GM19025 (cell line): ENCODE data around the gene PKNOX2.

Experiments
- ATAC-seq: cut with Tn5 transposase; IDR thresholded peaks from one replicate; pipeline ENCODE4 v1.9.1; 2021; ENCODE audit warnings: mild to moderate bottlenecking, low read depth, moderate library complexity; ENCODE audit not compliant: unreplicated experiment

The PKNOX2 gene

DNA sequence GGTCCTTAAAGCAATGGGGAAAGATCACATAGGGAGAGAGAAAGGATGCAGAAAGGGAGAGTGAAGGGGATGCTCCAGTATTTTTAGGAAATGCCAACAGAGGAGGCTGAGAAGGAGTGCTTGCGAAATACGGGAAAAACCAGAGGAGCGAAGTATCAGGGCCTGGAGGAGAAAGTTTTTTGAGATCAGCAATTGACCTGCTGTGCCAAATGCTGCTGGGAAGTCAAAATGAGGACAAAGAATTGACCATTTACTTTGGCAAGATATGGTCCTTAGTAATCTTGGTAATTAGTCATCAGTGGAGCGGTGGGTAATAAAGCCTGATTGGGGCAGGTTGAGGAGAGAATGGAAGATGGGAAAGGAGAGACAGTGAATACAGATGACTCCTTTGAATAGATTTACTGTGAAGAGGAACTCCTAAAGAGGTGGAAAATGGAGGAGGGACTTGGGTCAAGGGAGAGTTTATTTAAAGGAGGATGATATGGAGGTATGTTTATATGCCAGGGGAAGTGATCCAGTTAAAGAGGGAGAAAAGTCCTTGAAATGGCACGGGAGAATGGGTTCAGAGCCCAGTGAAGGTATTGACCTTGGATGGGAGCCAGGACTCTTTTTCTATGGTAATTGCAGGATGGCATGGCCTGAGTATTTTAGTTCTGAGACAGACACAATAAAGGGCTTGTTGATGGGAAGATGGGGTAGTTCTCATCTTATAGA is 111.5 kb downstream of the PKNOX2 start:
- ATAC-seq: no peak

DNA sequence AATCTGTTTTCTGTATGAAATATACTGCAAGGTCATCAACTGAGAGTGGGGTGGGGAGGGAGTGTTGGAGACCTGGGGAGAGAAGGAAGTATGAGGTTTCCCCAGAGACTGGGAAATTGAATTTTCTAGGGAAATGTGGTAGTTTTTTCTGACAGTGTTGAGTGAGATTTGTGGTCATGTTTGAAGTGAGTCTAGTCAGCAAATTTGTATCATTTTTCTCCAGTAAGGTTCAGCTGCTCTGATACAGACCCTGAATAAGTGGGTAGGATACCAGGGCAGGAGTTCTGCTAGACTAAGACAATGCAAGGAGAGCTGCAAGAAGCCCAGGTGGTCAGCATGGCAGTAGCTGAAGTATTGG is 112.0 kb downstream of the PKNOX2 start:
- ATAC-seq: no peak

DNA sequence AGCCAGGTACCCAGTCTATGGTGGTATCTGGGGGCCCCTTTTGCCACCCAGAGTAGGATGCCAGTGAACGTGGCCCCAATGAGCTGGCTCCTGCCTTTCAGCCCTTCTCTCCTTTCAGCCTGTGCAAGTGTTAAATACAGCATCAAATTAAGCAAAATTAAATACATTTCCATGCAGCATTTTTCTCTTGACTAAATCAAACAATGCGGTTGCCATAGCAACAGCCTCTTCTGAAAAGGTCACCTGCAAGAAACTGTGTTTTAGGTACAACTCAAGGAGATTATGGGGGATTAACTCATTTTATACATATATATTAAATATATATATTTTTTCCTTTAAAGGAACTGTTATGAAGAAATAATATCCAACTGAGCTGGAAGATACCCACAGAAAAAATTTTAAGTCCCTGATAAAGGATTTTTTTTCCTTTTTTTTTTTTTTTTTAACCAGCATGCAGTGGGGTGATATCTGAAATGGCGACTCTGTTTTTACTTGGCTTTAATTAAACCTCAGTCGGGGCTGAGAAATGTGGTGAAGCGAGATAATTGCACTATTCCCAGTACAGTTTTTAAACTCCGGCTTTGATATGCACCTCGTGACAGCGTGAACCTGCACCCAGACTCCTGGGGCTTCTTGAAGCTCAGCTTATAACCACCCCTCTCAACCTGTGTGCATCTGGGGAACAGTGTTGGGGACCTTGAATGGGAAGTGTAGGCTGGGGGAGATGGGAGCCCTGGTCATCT is 115.3 kb downstream of the PKNOX2 start:
- no peak for ATAC-seq

DNA sequence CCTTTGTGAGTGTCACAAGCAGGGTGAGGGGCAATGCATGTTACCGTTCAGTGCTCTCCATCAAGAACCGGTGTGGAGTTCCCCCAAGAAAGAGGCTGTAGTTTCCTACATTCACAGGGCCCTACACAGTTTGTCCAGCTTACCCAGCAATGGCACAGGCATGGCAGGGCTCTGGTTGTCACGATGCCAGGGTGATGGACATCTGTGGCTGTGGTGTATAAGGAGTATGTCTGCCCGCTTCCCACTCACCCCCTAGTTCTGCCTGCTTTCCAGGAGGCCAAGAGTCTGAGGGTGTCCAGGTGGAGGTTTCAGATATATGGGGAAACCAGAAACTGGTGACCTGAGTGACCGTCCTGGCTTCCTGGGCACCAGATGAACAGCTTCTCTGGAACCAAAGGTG is 116.1 kb downstream of the PKNOX2 start:
- ATAC-seq: no peak

DNA sequence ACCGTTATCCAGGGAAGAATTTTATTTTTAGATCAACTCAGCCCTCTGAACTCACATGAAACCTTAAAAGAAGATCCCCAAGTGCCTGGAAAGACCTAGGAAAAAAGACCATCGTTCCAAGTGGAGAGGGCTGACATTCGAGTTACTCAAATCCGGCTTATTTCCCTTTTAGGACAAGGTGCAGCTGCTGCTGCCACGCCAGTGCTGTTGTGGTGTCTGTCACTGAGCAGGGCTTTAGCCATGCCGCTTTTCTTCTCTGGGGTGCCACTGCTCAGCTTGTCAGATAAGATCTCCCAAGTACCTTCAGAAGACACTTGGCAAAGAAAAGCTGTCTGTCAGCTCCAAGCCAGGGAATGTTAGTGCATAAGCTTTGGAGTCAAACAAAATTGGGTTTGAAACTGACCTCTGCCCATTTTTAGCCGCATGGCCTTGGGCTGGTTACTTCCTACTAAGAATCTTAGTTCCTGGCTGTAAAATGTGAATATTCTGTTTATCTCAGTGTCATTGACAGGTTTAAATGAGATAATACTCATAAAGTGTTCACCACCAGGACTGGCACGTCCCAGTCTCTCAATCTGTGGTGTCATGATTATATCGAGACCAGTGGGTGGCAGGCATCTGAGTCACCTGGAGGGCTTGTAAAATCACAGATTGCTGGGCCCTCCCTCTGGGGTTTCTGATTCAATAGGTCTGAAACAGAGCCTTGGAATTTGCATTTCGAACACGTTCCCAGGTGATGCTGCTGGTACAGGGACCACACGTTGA is 117.5 kb downstream of the PKNOX2 start:
- ATAC-seq: no peak

DNA sequence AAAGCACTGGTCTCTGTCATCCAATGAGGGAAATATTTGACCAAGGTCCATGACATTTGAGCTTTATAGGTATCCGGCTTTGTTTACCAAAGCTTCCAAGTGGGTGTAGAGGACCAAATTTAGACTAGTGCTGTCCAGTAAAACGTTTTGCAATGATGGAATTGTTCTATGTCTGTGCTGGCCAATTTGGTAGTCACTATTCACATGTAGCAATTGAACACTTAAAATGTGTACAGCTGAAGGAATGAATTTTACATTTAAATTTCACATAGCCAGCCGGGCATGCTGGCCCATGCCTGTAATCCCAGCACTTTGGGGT is 118.0 kb downstream of the PKNOX2 start:
- no peak for ATAC-seq

DNA sequence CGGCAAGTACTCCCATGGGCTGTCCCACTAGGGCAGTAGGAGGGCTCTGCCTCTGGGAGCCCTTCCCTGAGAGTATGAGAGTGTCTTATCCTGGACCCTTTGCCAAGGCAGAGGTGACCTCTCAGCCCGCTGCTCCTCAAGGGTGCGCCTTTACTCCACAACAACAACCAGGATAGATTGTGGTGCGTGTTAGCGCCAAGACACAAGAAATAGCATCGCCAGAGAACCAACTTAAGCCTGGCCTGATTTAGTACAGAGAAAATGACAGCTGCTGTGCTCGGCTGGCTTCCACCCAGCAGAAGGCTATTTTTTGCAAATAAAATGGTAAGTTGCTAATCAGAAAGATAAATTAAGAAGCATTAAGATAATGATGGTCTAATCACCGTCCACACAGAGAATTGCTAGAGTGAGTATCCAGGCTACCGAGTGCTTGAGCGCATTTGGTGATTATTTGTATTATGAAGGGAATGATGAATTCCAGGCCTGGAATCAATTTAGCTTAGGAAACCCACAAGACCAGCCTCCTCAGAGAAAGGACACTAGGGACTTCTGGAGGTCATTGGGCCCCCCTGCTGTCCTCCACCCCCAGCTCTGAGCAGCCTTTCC is 119.8 kb downstream of the PKNOX2 start:
- no peak for ATAC-seq

DNA sequence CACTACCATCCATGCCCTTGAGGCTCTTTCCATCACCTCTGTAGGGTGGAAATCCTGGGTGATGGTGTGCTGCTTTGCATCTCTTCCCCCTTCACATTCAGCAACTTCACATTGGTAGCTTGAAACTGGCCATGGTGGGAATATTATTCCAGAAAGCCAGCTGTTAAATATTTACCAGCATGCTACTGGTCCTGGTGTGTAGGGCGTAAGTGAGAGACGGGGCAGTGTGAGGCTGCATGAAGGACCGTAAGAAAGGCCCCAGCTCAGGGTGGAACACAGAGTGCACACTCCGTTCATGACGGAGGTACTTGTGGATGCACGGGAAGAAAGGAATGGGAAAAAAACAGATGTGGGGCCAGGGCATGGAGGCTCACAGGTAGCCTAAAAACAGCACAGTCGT is 121.3 kb downstream of the PKNOX2 start:
- ATAC-seq: no peak

DNA sequence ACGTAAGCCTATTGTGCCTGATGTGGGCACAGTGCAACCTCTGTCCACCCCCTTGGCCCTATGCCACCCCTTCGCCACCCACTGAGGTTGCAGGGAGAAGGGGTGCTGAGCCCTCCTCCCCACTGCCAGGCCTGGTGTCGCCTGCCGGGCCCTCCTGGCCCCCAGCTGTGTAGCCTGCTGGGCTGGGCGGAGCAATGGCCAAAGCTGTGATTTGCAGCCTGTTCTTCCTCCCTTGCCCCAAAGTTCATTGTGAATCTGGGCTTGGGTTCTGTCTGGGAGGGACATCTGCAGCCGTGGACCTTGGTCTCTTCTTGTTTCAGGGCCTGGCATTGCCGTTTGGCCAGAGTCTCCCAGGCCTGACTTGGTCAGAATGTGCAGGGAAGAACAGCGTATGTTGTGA is 121.9 kb downstream of the PKNOX2 start:
- ATAC-seq: no peak

DNA sequence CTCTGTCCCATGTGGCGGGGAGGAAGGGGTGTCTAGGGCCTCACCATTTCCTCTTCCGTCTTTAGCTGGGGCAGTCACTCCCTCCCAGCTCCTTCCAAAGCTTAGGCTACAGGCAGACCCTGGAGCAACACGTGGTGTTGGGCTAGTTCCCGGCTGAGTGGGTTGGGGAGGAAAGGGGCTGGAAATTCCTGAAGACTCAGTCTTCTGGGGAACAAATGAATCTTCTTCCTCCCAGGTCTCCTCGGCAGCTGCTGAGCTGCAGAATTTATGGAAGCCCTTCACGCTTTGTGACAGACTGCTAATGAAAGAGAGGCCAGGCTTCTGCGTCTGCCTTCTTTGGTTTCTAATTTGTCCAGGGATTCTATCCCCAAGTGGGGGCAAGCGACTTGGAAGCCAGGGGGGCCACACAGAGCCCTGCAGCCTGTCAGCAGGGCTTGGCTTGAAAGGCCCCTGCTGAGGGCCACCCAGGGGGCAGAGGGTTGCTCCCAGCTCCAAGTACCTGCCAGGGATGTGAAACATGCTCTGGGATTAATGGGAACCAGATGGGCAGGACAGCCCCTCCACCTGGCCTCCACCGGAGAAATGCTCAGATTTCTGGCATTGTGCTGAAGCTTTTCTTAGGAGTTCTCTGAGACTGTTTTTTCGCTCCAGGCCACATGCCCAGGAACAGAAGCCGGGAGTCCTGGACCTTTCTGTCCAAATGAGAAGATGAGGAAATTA is 123.1 kb downstream of the PKNOX2 start:
- no peak for ATAC-seq

DNA sequence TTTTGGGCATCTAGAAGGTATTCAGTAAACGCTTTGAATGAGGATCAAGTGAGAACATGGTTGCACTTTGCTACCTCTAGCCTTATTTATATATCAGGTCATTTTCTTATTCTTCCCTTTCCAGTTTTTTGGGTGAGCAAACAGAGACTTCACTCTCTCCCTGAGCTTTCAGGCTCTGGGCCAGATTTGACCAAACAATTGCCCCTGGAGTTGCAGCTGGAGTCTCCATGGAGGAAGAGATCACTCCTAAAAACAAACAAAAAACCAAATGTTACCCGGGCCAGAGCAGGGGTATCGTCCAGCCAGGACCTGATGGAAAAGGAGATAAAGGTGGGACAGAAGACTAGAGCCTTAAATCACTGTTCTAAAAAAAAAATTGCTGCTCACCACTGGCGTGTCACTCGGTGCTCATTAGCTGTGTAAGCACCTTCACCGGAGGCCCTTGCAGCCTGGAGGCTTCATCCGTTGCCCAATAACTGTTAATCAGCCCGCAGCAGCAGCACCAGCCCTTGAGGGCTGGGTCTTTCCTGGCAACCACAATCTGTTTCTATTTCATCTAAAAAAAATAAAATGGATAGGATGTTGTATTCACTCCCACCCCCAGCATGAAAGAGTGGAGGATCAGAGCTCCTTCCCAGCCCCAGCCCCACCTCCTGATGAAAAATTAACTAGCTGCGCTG is 125.0 kb downstream of the PKNOX2 start:
- no peak for ATAC-seq

DNA sequence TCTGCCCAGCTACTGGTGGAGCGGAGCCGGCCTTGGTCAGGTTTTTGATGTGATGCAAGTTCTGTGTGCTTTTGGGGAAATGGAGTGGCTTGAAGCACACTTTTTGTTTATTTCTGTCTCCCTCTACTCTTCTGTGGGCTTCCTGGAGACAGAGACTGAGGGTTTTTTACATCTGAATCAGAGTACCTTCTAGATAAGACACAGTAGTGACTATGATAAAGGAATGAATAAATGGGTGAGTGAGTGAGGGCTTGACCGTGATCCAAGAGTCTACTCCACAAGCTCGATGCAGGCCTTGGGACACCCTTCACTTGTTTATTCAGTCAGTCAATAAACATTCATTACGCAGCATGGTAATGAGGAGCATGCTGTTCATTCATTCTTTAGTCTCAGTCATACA is 125.7 kb downstream of the PKNOX2 start:
- no peak for ATAC-seq

DNA sequence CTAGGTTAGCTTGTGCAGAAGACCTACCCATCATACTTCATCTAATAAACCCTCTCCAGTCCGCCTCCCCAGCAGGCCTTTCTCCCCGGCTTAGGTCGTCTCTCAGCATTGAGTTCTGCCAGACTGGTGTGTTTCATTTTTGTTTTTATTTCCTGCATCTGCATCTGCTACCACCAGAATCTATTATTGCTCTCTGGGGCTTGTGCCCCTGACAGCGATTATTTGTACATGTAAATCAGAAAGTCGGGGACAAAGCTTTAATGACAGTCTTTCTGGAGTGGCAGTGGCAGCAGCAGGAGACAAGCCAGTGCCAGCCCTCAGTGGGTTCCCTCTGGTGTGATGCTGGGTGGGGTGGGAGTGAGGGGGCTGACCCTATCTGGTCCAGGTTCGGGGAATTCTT is 127.5 kb downstream of the PKNOX2 start:
- ATAC-seq: no peak

DNA sequence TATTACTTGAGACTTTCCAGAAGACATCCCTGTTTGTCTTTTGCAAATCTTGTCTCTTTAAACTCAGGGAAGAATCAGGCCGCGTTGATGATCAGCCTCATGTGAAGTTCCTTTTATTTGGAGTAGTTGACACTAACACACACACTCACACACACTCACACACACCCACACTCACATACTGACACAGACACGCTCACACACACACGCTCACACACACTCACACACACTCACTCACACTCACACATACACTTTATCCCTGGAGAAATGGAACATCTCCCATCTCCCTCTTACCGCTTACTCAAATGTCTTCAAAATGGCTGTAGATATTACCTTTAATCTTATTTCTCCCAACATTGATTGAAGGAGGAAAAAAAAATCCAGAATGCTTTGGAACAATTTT is 129.0 kb downstream of the PKNOX2 start:
- ATAC-seq: no peak

DNA sequence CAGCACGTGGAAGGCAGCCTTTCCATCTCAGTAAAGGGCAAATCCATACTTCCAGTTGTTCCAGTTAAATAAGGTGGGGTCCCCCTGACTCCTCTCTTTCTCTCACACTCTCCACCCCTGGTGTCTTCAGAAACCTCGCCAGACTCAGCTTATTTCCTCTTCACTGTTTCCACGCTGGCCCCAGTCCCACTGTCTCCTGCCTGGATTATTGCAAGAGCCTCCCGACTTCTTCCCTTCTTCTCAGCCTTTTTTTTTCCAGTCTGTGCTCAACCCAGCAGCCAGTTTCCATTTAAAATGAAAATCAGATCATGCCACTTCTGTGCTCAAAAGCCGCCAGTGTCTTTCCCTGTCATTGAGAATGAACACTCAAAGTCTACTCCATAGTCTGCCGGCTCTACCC is 131.4 kb downstream of the PKNOX2 start:
- ATAC-seq: no peak

DNA sequence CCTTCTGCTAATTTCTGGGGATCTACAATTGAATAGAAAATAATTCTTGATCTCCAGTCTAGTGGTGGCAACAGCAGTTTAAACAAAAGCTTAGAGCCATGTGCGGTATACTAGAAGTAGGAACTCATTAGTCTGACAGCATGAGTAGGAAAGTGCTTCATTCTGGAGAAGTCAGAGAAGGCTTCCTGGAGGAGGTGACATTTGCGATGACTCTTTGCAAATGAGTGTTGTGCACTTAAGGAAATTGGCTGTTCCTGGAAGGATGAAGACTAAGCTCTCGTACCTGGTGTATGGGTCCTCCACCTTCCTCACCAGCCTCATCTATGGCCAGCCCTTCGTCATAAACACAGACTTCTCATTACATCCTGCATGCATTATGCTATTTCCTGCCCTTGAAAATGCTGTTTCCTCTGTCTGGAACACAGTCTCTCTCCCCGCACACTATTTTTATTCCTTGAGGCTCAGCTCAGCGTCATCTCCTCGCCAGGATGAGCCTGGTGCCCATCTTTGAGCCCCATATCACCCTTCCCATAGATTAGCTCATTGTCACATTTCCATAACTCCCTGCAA is 132.9 kb downstream of the PKNOX2 start:
- ATAC-seq: no peak

DNA sequence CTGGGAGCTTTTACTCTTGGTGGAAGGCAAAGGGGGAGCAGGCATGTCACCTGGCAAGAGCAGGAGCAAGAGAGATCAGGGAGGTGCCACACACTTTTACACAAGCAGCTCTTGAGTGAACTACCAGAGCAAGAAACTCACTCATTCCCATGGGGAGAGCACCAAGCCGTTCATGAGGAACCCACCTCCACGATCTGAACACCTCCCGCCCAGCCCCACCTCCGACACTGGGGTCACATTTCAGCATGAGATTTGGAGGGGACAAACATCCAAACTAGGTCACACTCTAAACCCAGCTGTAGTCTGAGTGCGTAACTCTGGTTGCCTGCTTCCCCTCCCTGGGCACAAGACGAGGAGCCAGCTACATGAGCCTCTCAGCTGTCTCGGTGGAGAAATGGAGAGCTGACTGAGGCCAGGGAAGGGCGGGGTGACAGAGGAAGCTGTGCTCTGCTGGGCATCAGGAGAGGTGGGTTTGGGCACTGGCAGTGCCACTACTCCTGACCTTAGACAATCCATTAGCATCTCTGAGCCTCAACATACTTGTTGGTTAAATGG is 134.6 kb downstream of the PKNOX2 start:
- ATAC-seq: no peak

DNA sequence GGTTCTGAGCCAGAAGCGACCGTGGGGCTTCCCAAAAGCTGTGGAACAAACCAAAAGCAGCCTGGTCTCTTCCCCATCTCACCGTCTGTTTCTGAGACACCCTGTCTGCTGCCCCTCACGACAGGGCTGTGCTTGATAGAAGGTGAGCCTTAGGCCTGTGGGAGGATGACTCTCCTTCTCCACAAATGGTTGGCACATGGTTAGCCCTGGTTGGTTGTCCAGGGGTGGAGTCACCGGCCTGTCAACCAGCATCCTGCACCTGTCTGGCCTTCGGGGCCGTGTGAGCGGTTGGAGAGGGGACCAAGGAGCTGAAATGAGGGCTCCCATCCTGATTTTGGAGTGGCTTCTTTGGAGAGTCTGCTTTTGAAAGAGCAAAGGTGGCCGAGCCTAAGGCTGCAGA is 135.3 kb downstream of the PKNOX2 start:
- ATAC-seq: no peak

DNA sequence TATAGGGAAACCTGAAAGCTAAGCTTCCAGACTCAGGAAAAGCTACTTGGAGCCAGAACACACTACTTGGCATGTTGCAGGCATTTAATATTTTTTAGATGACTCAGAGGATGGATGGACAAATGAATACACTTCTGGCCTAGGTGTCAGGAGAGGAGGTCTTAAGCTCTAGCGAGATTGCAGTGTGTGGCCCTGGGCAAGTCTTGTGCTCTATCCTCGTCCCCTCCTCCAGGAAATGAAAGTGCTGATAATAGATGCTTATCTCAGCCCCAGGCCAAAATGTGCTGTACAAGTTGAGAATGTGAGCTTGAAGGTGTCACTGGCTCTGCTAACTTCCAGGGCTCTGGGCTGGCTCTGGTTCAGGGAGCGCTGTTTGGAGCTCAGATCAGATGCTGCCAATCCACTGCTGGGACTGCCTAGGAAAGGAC is 136.3 kb downstream of the PKNOX2 start:
- no peak for ATAC-seq

DNA sequence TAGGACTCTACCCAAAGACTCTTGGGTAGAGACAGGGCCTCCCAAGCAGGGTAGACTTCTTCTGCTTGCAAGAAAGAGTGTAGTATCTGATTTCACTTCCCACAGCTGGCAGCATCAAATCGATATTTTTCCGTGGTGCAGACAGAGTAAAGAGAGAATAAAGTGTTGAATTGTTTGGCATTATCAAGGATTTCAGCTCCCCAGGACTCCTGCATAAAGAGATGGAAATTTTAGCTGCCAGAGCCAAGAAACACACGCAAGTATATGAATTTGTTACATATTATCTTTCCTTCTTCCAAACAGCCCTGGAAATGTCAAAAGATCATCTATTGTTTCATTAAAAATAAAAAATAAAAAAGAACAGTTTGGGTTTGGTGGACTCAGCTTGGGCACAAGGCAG is 136.8 kb downstream of the PKNOX2 start:
- no peak for ATAC-seq
